Gastroesophageal sphincter (tissue), 3 donors: ENCODE measurements around the gene PGRMC2.

Experiments
- CTCF ChIP-seq, 4 experiments: fragments of 200-600 bp in 2 of 4; fragments of 450-650 bp in 2 of 4; sonication (generic) in 1 of 4; IDR thresholded peaks; one replicate each; pipeline ENCODE4 v1.5.1; 2017 to 2019; ENCODE audit warnings: antibody characterized with exemption in 4 of 4, mild to moderate bottlenecking in 2 of 4, moderate library complexity in 2 of 4
- EP300 ChIP-seq: sonication (generic); formaldehyde crosslinking; IDR thresholded peaks from one replicate; pipeline ENCODE4 v1.6.1; 2017; ENCODE audit warnings: antibody characterized with exemption, mild to moderate bottlenecking
- POLR2A ChIP-seq, 2 donors: fragments of 450-650 bp; IDR thresholded peaks; one replicate each; pipeline ENCODE4 v1.6.1; 2017; ENCODE audit warnings: antibody characterized with exemption in 2 of 2, mild to moderate bottlenecking in 2 of 2, moderate library complexity in 1 of 2

GRCh38 chr4:128298852-128299251, 11.2 kb upstream of the PGRMC2 start:
- TF ChIP-seq CTCF (IDR thresholded peaks at IDR 0.05) (no peak), POLR2A (IDR thresholded peaks at IDR 0.05) (no peak), EP300 (no peak)
